Gastroesophageal sphincter (tissue), 4 donors: ENCODE data around the gene ADGRG1. TPM values are rescaled to one million over a fixed set of nuclear protein-coding genes. Genes with fewer than 3 reads are reported as not detected.
"Not testable (repeated sequence)": the region's sequence is repeated elsewhere in the genome, so short reads cannot be mapped to it uniquely, and the experiment has no call there.

Source experiments
- ATAC-seq: fragments of 150-250 bp; one replicate; pipeline ENCODE4 v1.9.1; 2016; ENCODE audit warnings: mild to moderate bottlenecking, moderate library complexity
- H3K27ac ChIP-seq, 4 donors: fragments of 200-600 bp; sonication (generic) in 3 of 4; 1 replicate in 3 of 4; 2 replicates in 1 of 4; pipeline ENCODE4 v1.5.1; 2016 to 2019
- H3K27me3 ChIP-seq: fragments of 200-600 bp; sonication (generic); one replicate; pipeline ENCODE4 v1.5.1; 2019
- H3K36me3 ChIP-seq, 2 donors: fragments of 200-600 bp; sonication (generic); one replicate each; pipeline ENCODE4 v1.5.1; 2019; ENCODE audit warnings: control low read depth in 1 of 2
- H3K4me1 ChIP-seq, 3 donors: fragments of 200-600 bp; sonication (generic); 1 replicate in 2 of 3; 2 replicates in 1 of 3; pipeline ENCODE4 v1.5.1; 2016 to 2019; ENCODE audit warnings: control low read depth in 2 of 3
- H3K4me3 ChIP-seq, 2 donors: fragments of 200-600 bp; sonication (generic); one replicate each; pipeline ENCODE4 v1.5.1; 2019; ENCODE audit warnings: mild to moderate bottlenecking in 1 of 2, moderate library complexity in 1 of 2
- H3K9me3 ChIP-seq, 3 donors: fragments of 200-600 bp; sonication (generic); one replicate each; pipeline ENCODE4 v1.5.1; 2017 to 2019; ENCODE audit warnings: control low read depth in 2 of 3
- CTCF ChIP-seq, 4 experiments: fragments of 200-600 bp in 2 of 4; fragments of 450-650 bp in 2 of 4; sonication (generic) in 1 of 4; IDR thresholded peaks; one replicate each; pipeline ENCODE4 v1.5.1; 2017 to 2019; ENCODE audit warnings: antibody characterized with exemption in 4 of 4, mild to moderate bottlenecking in 2 of 4, moderate library complexity in 2 of 4
- EP300 ChIP-seq: sonication (generic); formaldehyde crosslinking; IDR thresholded peaks from one replicate; pipeline ENCODE4 v1.6.1; 2017; ENCODE audit warnings: antibody characterized with exemption, mild to moderate bottlenecking
- POLR2A ChIP-seq, 2 donors: fragments of 450-650 bp; IDR thresholded peaks; one replicate each; pipeline ENCODE4 v1.6.1; 2017; ENCODE audit warnings: antibody characterized with exemption in 2 of 2, mild to moderate bottlenecking in 2 of 2, moderate library complexity in 1 of 2
- POLR2AphosphoS5 ChIP-seq: sonication (generic); formaldehyde crosslinking; IDR thresholded peaks from one replicate; pipeline ENCODE4 v1.6.1; 2017; ENCODE audit warnings: antibody characterized with exemption
- WGBS, 2 donors: methylation state at CpG; one replicate each; pipeline ENCODE4 v1.1.5; 2018; ENCODE audit warnings: low coverage in 1 of 2; 5-methylcytosine and 5-hydroxymethylcytosine counted together
- total RNA-seq, 4 donors: library from RNA; depleted of rRNA; stranded (reverse); fragments of >200 nt; gene quantifications; one replicate each; pipeline ENCODE4 v1.1.0, GENCODE V29; 2016

ADGRG1 gene
- total RNA-seq, 4 donors from 2014 or later: 7.0 to 20.1 (median 12.6) TPM

- 65 to 88% methylated on average over 1 to 3 of the region's 3 CpGs for WGBS, 2 donors
- Histone ChIP-seq H3K4me3 (no peak overlapping the region), H3K36me3 (no peaks in the 10 kb centered on the region), H3K9me3 (peaks cover 0 to 24% (median 0%) of the 10 kb centered on the region in 3 donors), H3K27ac (no peak overlapping the region), H3K27me3 (peaks cover 37% of the 10 kb centered on the region), H3K4me1 (peaks cover 0 to 7% (median 5%) of the 10 kb centered on the region in 3 donors)
- TF ChIP-seq EP300 (no peak), CTCF (IDR thresholded peaks at IDR 0.05) (no peak), POLR2A (IDR thresholded peaks at IDR 0.05) (no peak), POLR2AphosphoS5 (no peak)
- no peak for ATAC-seq
These were observed 35.4 kb upstream of the ADGRG1 start for GRCh38 chr16:57593021-57593420.

GRCh38 chr16:57593990-57594389 is 34.4 kb upstream of the ADGRG1 start:
- 91 to 100% methylated on average over 1 of the region's 1 CpG for WGBS, 2 donors
- ATAC-seq: no peak
- Histone ChIP-seq H3K4me3 (no peak overlapping the region), H3K36me3 (no peaks in the 10 kb centered on the region), H3K4me1 (peaks cover 0 to 7% (median 5%) of the 10 kb centered on the region in 3 donors), H3K9me3 (peaks cover 0 to 27% (median 0%) of the 10 kb centered on the region in 3 donors), H3K27me3 (peaks cover 37% of the 10 kb centered on the region), H3K27ac (no peak overlapping the region)
- TF ChIP-seq CTCF (IDR thresholded peaks at IDR 0.05) (no peak), POLR2A (IDR thresholded peaks at IDR 0.05) (no peak), POLR2AphosphoS5 (no peak), EP300 (no peak)

GRCh38 chr16:57594531-57595031 is 33.8 kb upstream of the ADGRG1 start:
- peaks cover 37% of the 10 kb centered on the region for H3K27me3 ChIP-seq
- no peak overlapping the region for H3K4me3 ChIP-seq
- no peak for TF ChIP-seq POLR2AphosphoS5
- no peak for TF ChIP-seq EP300
- TF ChIP-seq CTCF (IDR thresholded peaks at IDR 0.05): no peak
- no peak for TF ChIP-seq POLR2A (IDR thresholded peaks at IDR 0.05)
- H3K27ac ChIP-seq: no peak overlapping the region
- H3K4me1 ChIP-seq: peaks cover 0 to 7% (median 5%) of the 10 kb centered on the region in 3 donors
- H3K9me3 ChIP-seq: peaks cover 0 to 27% (median 0%) of the 10 kb centered on the region in 3 donors
- WGBS, 2 donors: 80% methylated on average over 4 of the region's 4 CpGs; no CpG with 5 or more reads in 1 of the 2 donors
- ATAC-seq: no peak
- no peaks in the 10 kb centered on the region for H3K36me3 ChIP-seq

GRCh38 chr16:57596234-57596633 is 32.2 kb upstream of the ADGRG1 start:
- not testable (repeated sequence) for H3K4me1 ChIP-seq, H3K4me3 ChIP-seq, H3K36me3 ChIP-seq, ATAC-seq, H3K27ac ChIP-seq
- WGBS, 2 donors: 42 to 77% methylated on average over 2 to 4 of the region's 4 CpGs
- Histone ChIP-seq H3K9me3 (peaks cover 0 to 27% (median 0%) of the 10 kb centered on the region in 3 donors), H3K27me3 (peaks cover 36% of the 10 kb centered on the region)

- Histone ChIP-seq H3K27ac (no peak overlapping the region), H3K36me3 (no peaks in the 10 kb centered on the region), H3K4me1 (peaks cover 0 to 4% (median 0%) of the 10 kb centered on the region in 3 donors), H3K9me3 (peaks cover 0 to 27% (median 0%) of the 10 kb centered on the region in 3 donors), H3K27me3 (peaks cover 45% of the 10 kb centered on the region), H3K4me3 (no peak overlapping the region)
- TF ChIP-seq POLR2A (IDR thresholded peaks at IDR 0.05): no peak
- TF ChIP-seq CTCF (IDR thresholded peaks at IDR 0.05): no peak
- no peak for TF ChIP-seq POLR2AphosphoS5
- no peak for TF ChIP-seq EP300
- ATAC-seq: no peak
These were observed 30.0 kb upstream of the ADGRG1 start for GRCh38 chr16:57598437-57598836.
